Measurements from ENCODE around the gene UGCG. TPM values are rescaled to one million over a fixed set of nuclear protein-coding genes. Genes with fewer than 3 reads are reported as not detected.

Gene UGCG
- total and polyA plus RNA-seq, 9 donors, result 19.6 to 33.3 (median 25.8) TPM

DNA sequence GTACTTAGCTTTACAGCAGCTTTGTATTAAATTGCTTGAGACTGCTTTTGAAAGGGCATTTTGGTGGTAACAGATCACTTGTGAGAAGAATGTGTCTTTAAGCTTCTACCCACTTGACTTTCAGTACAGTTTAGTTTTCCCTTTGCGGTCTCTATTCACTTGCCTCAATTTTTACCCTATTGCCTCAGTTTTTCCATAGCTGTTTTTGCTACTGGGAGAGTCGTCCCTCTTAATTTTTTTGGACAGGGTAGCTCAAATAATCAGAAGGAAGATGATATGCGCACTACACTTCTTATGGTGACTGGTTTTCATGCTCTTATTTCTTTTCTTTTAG, 18.8 kb downstream of the UGCG start:
- H3K4me3 ChIP-seq (ENCODE audit: low read length), result no peak overlapping the region
- no peak for DNase-seq
- no peak overlapping the region for H3K27ac ChIP-seq (ENCODE audit: low read length)
- no peaks in the 10 kb centered on the region for H3K27me3 ChIP-seq (ENCODE audit: control insufficient read depth, insufficient read depth, low read length)
- H3K4me1 ChIP-seq (ENCODE audit: control insufficient read depth, insufficient read depth, low read length), result no peaks in the 10 kb centered on the region
- no CpG with 5 or more reads among the region's 3 CpGs for WGBS (ENCODE audit: insufficient coverage)
- no peaks in the 10 kb centered on the region for H3K9me3 ChIP-seq (replicated peaks; ENCODE audit: control insufficient read depth, low read depth, low read length)
- H3K36me3 ChIP-seq (ENCODE audit: control insufficient read depth, insufficient read depth, low read length), result peaks cover 5% of the 10 kb centered on the region

DNA sequence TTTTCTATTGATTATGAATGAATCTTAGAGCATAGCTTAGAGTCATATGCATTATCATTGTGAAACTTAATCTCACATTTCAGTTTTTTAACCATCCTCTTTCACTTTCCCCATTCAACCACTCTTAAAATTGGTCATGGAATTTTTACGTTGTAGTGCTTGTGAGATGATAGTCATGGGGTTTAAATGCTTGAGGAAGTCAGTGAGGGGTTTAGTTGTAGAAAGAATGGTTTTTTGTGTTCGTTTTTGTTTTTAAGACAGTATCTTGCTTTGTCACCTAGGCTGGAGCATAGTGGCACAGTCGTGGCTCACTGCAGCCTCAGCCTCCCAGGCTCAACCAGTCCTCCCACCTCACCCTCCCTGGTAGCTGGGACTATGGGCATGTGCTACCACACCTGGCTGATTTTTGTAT, 19.6 kb downstream of the UGCG start:
- H3K36me3 ChIP-seq (ENCODE audit: control insufficient read depth, insufficient read depth, low read length), result peaks cover 7% of the 10 kb centered on the region
- H3K27me3 ChIP-seq (ENCODE audit: control insufficient read depth, insufficient read depth, low read length), result no peaks in the 10 kb centered on the region
- H3K27ac ChIP-seq (ENCODE audit: low read length), result no peak overlapping the region
- no peaks in the 10 kb centered on the region for H3K9me3 ChIP-seq (replicated peaks; ENCODE audit: control insufficient read depth, low read depth, low read length)
- H3K4me3 ChIP-seq (ENCODE audit: low read length), result no peak overlapping the region
- no CpG with 5 or more reads among the region's 3 CpGs for WGBS (ENCODE audit: insufficient coverage)
- no peaks in the 10 kb centered on the region for H3K4me1 ChIP-seq (ENCODE audit: control insufficient read depth, insufficient read depth, low read length)
- no peak for DNase-seq

DNA sequence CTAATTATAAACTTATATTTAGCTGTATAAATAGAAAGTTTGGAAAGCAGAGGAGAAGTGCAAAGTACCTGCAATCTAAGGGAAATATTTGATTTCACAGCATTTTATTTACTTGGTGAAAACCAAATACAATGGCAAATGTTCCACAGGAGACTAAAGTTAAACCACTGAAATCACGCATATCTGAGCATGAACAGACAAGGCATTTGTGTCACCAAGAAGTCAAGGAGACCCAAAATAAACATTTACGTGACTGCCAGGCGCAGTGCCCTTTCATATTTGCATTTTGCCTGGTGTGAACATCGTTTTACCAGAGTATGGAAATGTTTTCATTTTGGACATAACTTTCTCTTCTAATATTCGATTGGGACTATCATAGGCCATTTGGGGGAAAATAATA, 20.6 kb downstream of the UGCG start:
- Histone ChIP-seq H3K27ac (ENCODE audit: low read length) (no peak overlapping the region), H3K4me3 (ENCODE audit: low read length) (no peak overlapping the region), H3K9me3 (replicated peaks; ENCODE audit: control insufficient read depth, low read depth, low read length) (no peaks in the 10 kb centered on the region), H3K36me3 (ENCODE audit: control insufficient read depth, insufficient read depth, low read length) (peaks cover 9% of the 10 kb centered on the region), H3K27me3 (ENCODE audit: control insufficient read depth, insufficient read depth, low read length) (no peaks in the 10 kb centered on the region), H3K4me1 (ENCODE audit: control insufficient read depth, insufficient read depth, low read length) (no peaks in the 10 kb centered on the region)
- no peak for DNase-seq
- WGBS (ENCODE audit: insufficient coverage), result 97% methylated on average over 4 of the region's 5 CpGs

DNA sequence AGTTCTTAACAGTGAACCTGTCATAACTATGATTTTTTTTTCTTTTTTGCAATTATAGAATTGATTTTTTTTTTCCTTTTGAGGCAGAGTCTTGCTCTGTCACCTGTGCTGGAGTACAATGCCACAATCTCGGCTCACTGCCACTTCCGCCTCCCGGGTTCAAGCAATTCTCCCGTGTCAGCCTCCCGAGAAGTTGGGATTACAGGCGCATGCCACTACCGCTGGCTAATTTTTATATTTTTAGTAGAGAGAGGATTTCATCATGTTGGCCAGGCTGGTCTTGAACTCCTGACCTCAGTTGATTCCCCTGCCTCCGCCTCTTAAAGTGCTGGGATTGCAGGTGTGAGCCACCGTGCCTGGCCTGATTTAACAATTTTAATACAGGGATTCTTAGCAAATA, 21.4 kb downstream of the UGCG start:
- no peak overlapping the region for H3K4me3 ChIP-seq (ENCODE audit: low read length)
- no CpG with 5 or more reads among the region's 9 CpGs for WGBS (ENCODE audit: insufficient coverage)
- no peaks in the 10 kb centered on the region for H3K4me1 ChIP-seq (ENCODE audit: control insufficient read depth, insufficient read depth, low read length)
- no peaks in the 10 kb centered on the region for H3K9me3 ChIP-seq (replicated peaks; ENCODE audit: control insufficient read depth, low read depth, low read length)
- DNase-seq, result no peak
- H3K27ac ChIP-seq (ENCODE audit: low read length), result no peak overlapping the region
- H3K36me3 ChIP-seq (ENCODE audit: control insufficient read depth, insufficient read depth, low read length), result peaks cover 9% of the 10 kb centered on the region
- no peaks in the 10 kb centered on the region for H3K27me3 ChIP-seq (ENCODE audit: control insufficient read depth, insufficient read depth, low read length)

DNA sequence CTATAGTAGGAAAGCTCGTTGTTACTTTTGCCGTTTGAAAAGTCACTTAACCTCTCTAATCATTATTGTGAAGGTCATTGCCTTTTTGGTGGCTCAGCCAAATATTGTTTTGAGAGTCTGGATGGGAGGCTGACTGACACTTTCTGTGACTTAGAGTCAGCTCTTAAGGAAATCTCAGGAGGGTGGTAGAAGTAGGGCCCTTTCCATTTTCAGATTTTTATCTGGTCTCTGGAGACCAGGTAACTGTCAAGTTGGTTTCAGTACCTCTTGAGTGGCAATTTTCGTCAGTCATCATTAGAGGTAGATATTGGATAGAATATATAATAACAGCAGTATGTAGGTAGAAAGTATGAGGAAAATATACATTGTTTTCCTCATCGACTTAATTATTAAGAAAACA, 23.3 kb downstream of the UGCG start:
- Histone ChIP-seq H3K4me3 (ENCODE audit: low read length) (no peak overlapping the region), H3K36me3 (ENCODE audit: control insufficient read depth, insufficient read depth, low read length) (peaks cover 9% of the 10 kb centered on the region), H3K9me3 (replicated peaks; ENCODE audit: control insufficient read depth, low read depth, low read length) (no peaks in the 10 kb centered on the region), H3K4me1 (ENCODE audit: control insufficient read depth, insufficient read depth, low read length) (no peaks in the 10 kb centered on the region), H3K27me3 (ENCODE audit: control insufficient read depth, insufficient read depth, low read length) (no peaks in the 10 kb centered on the region), H3K27ac (ENCODE audit: low read length) (no peak overlapping the region)
- no peak for DNase-seq
- no CpG with 5 or more reads among the region's 4 CpGs for WGBS (ENCODE audit: insufficient coverage)

DNA sequence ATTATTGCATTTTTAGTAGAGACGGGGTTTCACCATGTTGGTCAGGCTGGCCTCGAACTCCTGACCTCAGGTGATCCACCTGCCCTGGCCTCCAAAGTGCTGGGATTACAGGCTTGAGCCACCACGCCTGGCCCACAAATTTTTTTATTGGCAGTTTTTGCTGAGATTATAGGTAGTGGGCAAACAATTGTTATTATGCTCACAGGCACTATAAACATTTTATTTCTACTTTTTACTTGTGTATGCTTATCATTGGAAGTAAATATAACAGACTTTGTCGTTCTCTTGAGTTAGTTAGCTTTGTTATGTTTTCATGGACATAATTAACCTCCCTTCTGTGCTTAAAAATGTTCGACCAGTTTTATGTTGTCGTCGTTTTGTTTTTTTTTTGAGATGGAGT, 23.9 kb downstream of the UGCG start:
- Histone ChIP-seq H3K4me1 (ENCODE audit: control insufficient read depth, insufficient read depth, low read length) (no peaks in the 10 kb centered on the region), H3K4me3 (ENCODE audit: low read length) (no peak overlapping the region), H3K27ac (ENCODE audit: low read length) (no peak overlapping the region), H3K27me3 (ENCODE audit: control insufficient read depth, insufficient read depth, low read length) (no peaks in the 10 kb centered on the region), H3K9me3 (replicated peaks; ENCODE audit: control insufficient read depth, low read depth, low read length) (no peaks in the 10 kb centered on the region), H3K36me3 (ENCODE audit: control insufficient read depth, insufficient read depth, low read length) (peaks cover 9% of the 10 kb centered on the region)
- WGBS (ENCODE audit: insufficient coverage), result 100% methylated on average over 5 of the region's 7 CpGs
- no peak for DNase-seq

DNA sequence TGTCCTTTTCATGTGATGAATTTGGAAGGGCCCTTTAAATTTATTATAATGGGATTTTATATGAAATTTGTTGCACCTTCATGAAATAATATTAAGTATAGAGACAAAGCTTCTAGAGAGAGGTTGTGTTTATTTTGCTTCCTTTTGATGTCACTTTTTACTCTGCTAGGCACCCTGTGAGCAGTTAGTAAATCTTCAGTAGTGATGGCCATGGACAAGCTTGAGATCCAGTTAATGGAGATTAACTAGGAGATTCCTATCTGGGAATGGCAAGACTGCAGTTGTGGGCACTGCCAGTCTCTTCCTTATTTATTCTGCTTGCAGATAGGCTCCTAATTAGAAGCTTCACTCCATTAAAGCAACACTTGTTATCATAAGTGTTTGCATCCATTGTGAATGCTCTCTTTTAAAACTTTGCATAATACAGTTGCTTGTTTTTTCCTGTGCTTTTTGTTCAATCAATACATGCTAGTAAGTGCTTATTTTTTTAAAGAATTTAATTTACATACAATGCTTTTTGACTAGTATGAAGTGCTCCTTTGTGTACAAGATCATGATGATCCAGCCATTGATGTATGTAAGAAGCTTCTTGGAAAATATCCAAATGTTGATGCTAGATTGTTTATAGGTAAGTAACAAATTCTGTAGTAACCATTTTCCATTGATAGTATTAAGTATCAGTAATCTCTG, 25.9 kb downstream of the UGCG start:
- no peak overlapping the region for H3K4me3 ChIP-seq (ENCODE audit: low read length)

DNA sequence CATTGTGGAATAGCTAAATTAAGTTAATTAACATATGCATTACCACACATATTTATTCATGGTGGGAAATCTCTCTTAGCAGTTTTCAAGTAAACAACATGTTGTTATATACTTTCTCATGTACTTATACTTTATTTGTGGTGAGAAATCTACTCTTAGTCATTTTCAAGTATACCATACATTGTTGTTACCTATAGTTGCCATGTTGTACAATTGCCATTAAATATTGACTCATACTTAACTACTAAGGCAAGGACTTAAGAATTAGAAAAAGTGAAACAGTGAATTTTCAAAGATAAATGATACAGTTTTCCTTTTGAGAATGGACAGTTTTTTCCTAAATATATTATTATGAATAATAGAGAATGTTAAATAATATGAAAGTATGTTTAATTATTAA, 27.7 kb downstream of the UGCG start:
- peaks cover 11% of the 10 kb centered on the region for H3K4me1 ChIP-seq (ENCODE audit: control insufficient read depth, insufficient read depth, low read length)

More for the DNA sequence above, 25.9 kb downstream of the UGCG start:
- peaks cover 6% of the 10 kb centered on the region for H3K36me3 ChIP-seq (ENCODE audit: control insufficient read depth, insufficient read depth, low read length)
- no peaks in the 10 kb centered on the region for H3K9me3 ChIP-seq (replicated peaks; ENCODE audit: control insufficient read depth, low read depth, low read length)
- H3K27ac ChIP-seq (ENCODE audit: low read length), result no peak overlapping the region
- peaks cover 11% of the 10 kb centered on the region for H3K4me1 ChIP-seq (ENCODE audit: control insufficient read depth, insufficient read depth, low read length)
- no peak for DNase-seq
- H3K27me3 ChIP-seq (ENCODE audit: control insufficient read depth, insufficient read depth, low read length), result no peaks in the 10 kb centered on the region

DNA sequence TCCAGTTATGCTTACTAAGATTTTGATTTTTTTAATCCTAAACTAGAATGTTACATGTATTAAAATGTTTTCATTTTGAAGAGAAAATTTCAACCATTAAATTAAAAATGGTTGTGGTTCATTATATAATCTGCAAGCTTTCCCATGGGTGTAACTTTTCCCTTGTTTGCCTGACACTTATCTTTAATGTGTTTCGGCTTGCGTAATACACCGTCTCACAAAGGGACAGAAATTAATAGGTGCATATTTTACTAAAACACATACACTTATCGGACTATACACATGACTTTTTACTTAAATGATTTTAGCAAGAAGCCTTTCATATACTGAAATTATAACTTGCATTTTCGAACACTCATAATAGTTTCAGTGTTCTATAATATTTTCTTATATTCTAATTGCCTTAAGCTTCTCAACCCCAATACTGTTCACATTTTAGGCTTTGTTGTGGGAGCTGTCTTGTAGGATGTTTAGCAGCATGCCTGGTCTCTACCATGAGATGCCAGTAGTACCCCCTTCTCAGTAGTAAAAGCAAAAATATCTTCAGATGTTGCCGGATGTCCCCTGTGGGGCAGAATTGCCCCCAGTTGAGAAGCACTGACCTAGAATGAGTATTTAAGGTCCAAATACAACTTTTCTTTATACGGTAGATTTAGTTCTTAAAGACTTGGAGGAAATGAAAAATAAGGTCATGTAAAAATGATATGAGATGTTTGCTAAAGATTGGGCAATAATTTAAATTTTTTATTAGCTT, 28.6 kb downstream of the UGCG start:
- Histone ChIP-seq H3K4me3 (ENCODE audit: low read length) (no peak overlapping the region), H3K36me3 (ENCODE audit: control insufficient read depth, insufficient read depth, low read length) (peaks cover 15% of the 10 kb centered on the region), H3K4me1 (ENCODE audit: control insufficient read depth, insufficient read depth, low read length) (peaks cover 11% of the 10 kb centered on the region), H3K27ac (ENCODE audit: low read length) (no peak overlapping the region), H3K9me3 (replicated peaks; ENCODE audit: control insufficient read depth, low read depth, low read length) (no peaks in the 10 kb centered on the region), H3K27me3 (ENCODE audit: control insufficient read depth, insufficient read depth, low read length) (no peaks in the 10 kb centered on the region)
- WGBS (ENCODE audit: insufficient coverage), result no CpG with 5 or more reads among the region's 7 CpGs
- no peak for DNase-seq

More for the DNA sequence above, 27.7 kb downstream of the UGCG start:
- H3K27me3 ChIP-seq (ENCODE audit: control insufficient read depth, insufficient read depth, low read length), result no peaks in the 10 kb centered on the region
- H3K4me3 ChIP-seq (ENCODE audit: low read length), result no peak overlapping the region
- H3K9me3 ChIP-seq (replicated peaks; ENCODE audit: control insufficient read depth, low read depth, low read length), result no peaks in the 10 kb centered on the region
- peaks cover 12% of the 10 kb centered on the region for H3K36me3 ChIP-seq (ENCODE audit: control insufficient read depth, insufficient read depth, low read length)
- DNase-seq, result no peak
- no peak overlapping the region for H3K27ac ChIP-seq (ENCODE audit: low read length)

DNA sequence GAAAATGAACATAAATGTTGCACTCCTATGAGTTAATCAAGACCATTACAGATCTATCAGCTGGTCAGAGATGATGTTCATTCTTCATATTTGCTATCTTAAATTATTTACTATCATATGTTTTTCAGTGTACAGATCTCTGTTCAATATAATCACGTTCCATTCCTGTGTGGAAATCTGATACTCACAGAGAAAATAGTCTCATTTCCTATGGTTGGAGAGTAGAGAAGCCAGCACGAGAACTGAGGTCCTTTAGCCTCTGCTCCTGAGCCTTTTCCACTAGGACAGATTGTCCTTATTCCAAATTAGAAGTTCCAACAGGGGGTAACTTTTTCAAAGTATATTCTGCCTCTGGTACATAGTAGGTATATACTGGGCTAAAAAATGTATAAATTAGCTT, 29.2 kb downstream of the UGCG start:
- Histone ChIP-seq H3K27me3 (ENCODE audit: control insufficient read depth, insufficient read depth, low read length) (no peaks in the 10 kb centered on the region), H3K4me1 (ENCODE audit: control insufficient read depth, insufficient read depth, low read length) (peaks cover 11% of the 10 kb centered on the region), H3K27ac (ENCODE audit: low read length) (peak overlapping the region; percentile 82), H3K9me3 (replicated peaks; ENCODE audit: control insufficient read depth, low read depth, low read length) (no peaks in the 10 kb centered on the region), H3K4me3 (ENCODE audit: low read length) (no peak overlapping the region), H3K36me3 (ENCODE audit: control insufficient read depth, insufficient read depth, low read length) (peaks cover 19% of the 10 kb centered on the region)
- WGBS (ENCODE audit: insufficient coverage), result no CpG with 5 or more reads among the region's 2 CpGs
- DNase-seq, result no peak

All from muscle of leg (tissue), 11 donors.